Left ventricle myocardium inferior (tissue), 1 donor: ENCODE measurements around the gene GJE1. TPM values are rescaled to one million over a fixed set of nuclear protein-coding genes. Genes with fewer than 3 reads are reported as not detected.

ENCODE experiments used
- DNase-seq: peaks from one replicate; pipeline ENCODE4 v3.0.0-alpha.2; 2020
- H3K27ac ChIP-seq: fragments of 200-600 bp; replicated peaks from 2 replicates; pipeline ENCODE4 v1.8.0; 2021
- H3K27me3 ChIP-seq: fragments of 200-600 bp; 2 replicates; pipeline ENCODE4 v1.8.0; 2021; ENCODE audit warnings: low read depth
- H3K36me3 ChIP-seq: fragments of 200-600 bp; 2 replicates; pipeline ENCODE4 v1.8.0; 2021
- H3K4me1 ChIP-seq: fragments of 200-600 bp; 2 replicates; pipeline ENCODE4 v1.8.0; 2021
- H3K4me3 ChIP-seq: fragments of 200-600 bp; 2 replicates; pipeline ENCODE4 v1.8.0; 2021; ENCODE audit warnings: mild to moderate bottlenecking, moderate library complexity
- H3K9me3 ChIP-seq: fragments of 200-600 bp; replicated peaks from 2 replicates; pipeline ENCODE4 v1.8.0; 2021
- intact Hi-C: fragments of 100-400 bp; cut with micrococcal nuclease; formaldehyde crosslinking; loops from one replicate; pipeline ENCODE4 v1.11.0; 2022
- total RNA-seq: library from RNA; stranded (reverse); fragmentation: NEBNext Ultra II Directional; extraction: Animal tissue kit (Norgen Biotek cat#: 25700); gene quantifications from one replicate; pipeline ENCODE4 v1.2.1, GENCODE V29; 2021
- TF ChIP-seq, protein P1 (sequence below): fragments of 200-600 bp; IDR thresholded peaks from 2 replicates; pipeline ENCODE4 v1.8.0; 2021; ENCODE audit warnings: antibody characterized with exemption, mild to moderate bottlenecking, borderline replicate concordance
- donor health status: DM: no; HTN: yes; CAD: no; lungs with severe emphysema.

GJE1 gene
- total RNA-seq, 1 donor from 2014 or later, result not detected

DNA sequence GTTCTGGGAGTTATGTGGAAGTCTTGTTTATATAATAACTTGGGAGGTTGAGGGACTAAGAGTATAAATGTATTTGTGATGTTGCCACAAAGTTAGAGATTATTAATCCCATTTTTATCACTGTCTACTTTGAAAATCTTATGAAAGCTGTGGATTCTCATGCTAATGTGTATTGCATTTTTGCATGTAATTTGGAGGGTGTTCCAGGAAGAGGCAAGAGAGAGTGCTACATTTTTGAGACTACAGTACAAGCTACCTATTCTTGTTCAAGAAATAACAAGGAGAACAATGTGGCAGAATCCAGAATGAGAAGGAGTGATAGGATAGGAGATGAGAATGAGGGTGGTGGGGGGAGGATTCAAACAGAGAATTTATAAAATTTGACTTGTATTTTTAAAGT lies 49.3 kb downstream of the GJE1 start:
- Histone ChIP-seq H3K27ac (no peak overlapping the region), H3K27me3 (no peaks in the 10 kb centered on the region), H3K36me3 (peaks cover 20% of the 10 kb centered on the region), H3K9me3 (peaks cover 17% of the 10 kb centered on the region), H3K4me3 (no peak overlapping the region), H3K4me1 (peaks cover 16% of the 10 kb centered on the region)
- intact Hi-C loops, result no loop called here
- TF ChIP-seq, protein P1, sequence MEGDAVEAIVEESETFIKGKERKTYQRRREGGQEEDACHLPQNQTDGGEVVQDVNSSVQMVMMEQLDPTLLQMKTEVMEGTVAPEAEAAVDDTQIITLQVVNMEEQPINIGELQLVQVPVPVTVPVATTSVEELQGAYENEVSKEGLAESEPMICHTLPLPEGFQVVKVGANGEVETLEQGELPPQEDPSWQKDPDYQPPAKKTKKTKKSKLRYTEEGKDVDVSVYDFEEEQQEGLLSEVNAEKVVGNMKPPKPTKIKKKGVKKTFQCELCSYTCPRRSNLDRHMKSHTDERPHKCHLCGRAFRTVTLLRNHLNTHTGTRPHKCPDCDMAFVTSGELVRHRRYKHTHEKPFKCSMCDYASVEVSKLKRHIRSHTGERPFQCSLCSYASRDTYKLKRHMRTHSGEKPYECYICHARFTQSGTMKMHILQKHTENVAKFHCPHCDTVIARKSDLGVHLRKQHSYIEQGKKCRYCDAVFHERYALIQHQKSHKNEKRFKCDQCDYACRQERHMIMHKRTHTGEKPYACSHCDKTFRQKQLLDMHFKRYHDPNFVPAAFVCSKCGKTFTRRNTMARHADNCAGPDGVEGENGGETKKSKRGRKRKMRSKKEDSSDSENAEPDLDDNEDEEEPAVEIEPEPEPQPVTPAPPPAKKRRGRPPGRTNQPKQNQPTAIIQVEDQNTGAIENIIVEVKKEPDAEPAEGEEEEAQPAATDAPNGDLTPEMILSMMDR, result no peak
- no peak for DNase-seq

DNA sequence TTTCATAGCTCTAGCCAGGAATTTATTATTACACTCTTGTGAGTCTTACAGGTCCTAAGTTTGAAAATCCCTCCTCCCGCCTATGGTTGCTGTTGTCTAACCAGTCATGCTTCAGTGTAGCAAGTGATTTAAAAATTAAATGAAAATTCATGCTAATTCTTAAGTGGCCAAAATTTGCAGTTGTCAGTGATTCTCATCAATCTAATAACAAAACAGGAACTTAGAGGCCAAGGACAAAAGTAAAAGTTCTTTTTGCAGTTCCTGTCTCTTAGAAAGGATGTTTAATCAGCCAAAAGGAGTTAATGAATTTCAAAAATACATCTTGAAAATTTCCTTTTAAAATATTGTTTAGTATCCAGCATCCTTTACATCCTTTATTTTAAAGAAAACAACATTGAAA lies 50.6 kb downstream of the GJE1 start:
- peaks cover 7% of the 10 kb centered on the region for H3K36me3 ChIP-seq
- no peak overlapping the region for H3K4me3 ChIP-seq
- intact Hi-C loops, result no loop called here
- H3K27ac ChIP-seq, result no peak overlapping the region
- peaks cover 25% of the 10 kb centered on the region for H3K4me1 ChIP-seq
- DNase-seq, result no peak
- peaks cover 4% of the 10 kb centered on the region for H3K9me3 ChIP-seq
- TF ChIP-seq, protein P1, result no peak
- H3K27me3 ChIP-seq, result no peaks in the 10 kb centered on the region

DNA sequence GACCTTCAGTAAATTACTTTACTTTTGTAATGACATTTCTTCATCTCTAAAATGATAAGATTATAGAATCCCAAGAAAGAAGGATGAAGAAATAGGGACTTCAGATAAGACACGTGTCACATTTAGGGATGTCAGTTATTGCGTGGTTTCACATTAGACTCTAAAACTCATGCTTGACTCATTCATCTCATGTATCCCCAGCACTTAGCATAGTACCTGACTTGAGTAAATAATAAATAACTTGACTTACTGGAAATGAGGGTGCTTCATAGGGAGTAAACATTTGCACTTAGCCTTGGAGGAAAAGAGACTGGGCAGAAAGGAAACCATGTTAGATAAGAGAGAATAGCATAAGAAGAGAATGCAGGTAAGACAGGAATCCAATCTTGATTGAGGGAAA lies 51.6 kb downstream of the GJE1 start:
- Histone ChIP-seq H3K9me3 (no peaks in the 10 kb centered on the region), H3K4me1 (peaks cover 25% of the 10 kb centered on the region), H3K36me3 (peaks cover under 1% of the 10 kb centered on the region), H3K27me3 (no peaks in the 10 kb centered on the region), H3K27ac (no peak overlapping the region), H3K4me3 (no peak overlapping the region)
- TF ChIP-seq, protein P1, result no peak
- intact Hi-C loops, result no loop called here
- no peak for DNase-seq

Other genes starting within 250 kb of the GJE1 start
- not detected for gene NMBR, start 14.2 kb downstream of the GJE1 start, total RNA-seq
- gene VTA1, start 14.3 kb downstream of the GJE1 start, total RNA-seq, result 33.2 TPM
- gene ADGRG6, start 169.1 kb downstream of the GJE1 start, total RNA-seq, result 3.6 TPM